ENCODE measurements around the gene UBE2J2. TPM values are rescaled to one million over a fixed set of nuclear protein-coding genes. Genes with fewer than 3 reads are reported as not detected.

UBE2J2 gene
- total and polyA plus RNA-seq, 2 of the 4 experiments (the other 2 are of a cell fraction): 20.6 to 67.5 TPM

DNA sequence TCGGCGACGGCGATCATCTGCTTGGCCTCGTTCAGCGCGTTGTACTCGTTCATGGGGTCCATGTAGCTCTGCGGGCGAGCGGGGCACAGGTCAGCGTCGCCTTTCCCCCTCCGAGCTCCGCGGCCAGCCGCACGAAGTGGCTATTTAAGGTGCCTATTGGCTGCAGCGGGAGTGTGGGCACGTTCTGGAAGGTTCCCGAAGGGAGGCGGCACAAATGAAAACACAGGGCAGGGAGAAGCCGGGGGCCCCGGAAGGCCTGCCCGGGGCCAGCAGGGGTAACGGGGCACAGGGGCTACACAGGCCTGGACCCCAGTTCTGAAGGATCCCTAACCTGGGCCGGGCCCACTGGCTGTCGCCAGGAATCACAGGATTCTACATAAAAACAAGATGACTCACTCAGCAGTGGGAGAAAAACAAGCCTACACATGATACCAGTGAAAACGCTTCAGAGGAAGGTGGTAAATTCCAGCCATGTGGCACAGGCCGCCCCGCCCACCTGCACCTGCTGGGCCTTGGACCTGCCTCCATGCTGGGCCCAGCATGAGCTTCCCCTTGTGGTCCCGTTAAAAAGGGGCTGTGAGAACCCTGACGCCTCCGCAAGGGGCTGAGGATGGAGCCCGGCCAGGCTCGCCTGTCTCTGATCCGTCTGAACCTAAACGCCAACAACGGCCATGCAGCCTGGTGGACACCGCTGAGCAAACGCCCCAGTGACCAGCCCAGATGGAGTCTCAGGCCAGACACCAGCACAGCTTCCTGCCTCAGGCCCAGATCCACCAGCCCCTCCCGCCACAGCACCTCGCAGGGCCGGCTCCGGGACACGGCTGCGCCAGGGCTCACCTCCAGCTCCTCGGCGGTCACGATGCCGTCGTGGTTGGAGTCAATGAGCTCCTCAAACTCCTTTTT, 55.8 kb downstream of the UBE2J2 start:
- no peak overlapping the region for H2BK15ac ChIP-seq (ENCODE audit: low read depth, low read length)
- no peak overlapping the region for H3K14ac ChIP-seq (replicated peaks; ENCODE audit: low read depth, low read length)
- H4K20me1 ChIP-seq (ENCODE audit: insufficient read depth, low read length): peaks cover 16% of the 10 kb centered on the region
- no peak overlapping the region for H3K4me3 ChIP-seq (ENCODE audit: insufficient read depth, low read depth, low read length)
- no peak overlapping the region for H3K4me2 ChIP-seq (ENCODE audit: low read depth, low read length)
- H3K4me1 ChIP-seq (ENCODE audit: control insufficient read depth, insufficient read depth, low read length): no peaks in the 10 kb centered on the region
- H4K8ac ChIP-seq (ENCODE audit: low read depth in 2 of 2, low read length in 2 of 2): no peak overlapping the region
- dilution Hi-C loops (cut with HindIII; ENCODE audit: low sequenced_read_pairs, unreplicated experiment): no loop called here
- H3K9ac ChIP-seq (ENCODE audit: low read depth, low read length): no peak overlapping the region
- H3K4ac ChIP-seq (ENCODE audit: low read depth, low read length): no peak overlapping the region
- intact Hi-C loops (cut with micrococcal nuclease): no loop called here
- H2BK120ac ChIP-seq (ENCODE audit: low read depth, low read length): no peak overlapping the region
- H2AFZ ChIP-seq (replicated peaks; ENCODE audit: low read length, poor library complexity): no peak overlapping the region
- TF ChIP-seq MXI1 (IDR thresholded peaks at IDR 0.05; ENCODE audit: borderline replicate concordance, low read depth, low read length): peak; percentile 56; the same call in 1 of the 2 replicates
- TF ChIP-seq RAD21 (IDR thresholded peaks at IDR 0.05; ENCODE audit: low read length): no peak
- TF ChIP-seq NFE2L2 (IDR thresholded peaks at IDR 0.05; ENCODE audit: low read depth, low read length): no peak
- no peak for TF ChIP-seq CHD1 (IDR thresholded peaks at IDR 0.05; ENCODE audit: low read depth, low read length)
- no peak overlapping the region for H2AK9ac ChIP-seq (replicated peaks; ENCODE audit: low read depth, low read length, poor library complexity)
- H2BK20ac ChIP-seq (ENCODE audit: low read depth, low read length): no peak overlapping the region
- no peak overlapping the region for H2BK5ac ChIP-seq (ENCODE audit: low read depth, low read length, poor library complexity, severe bottlenecking)
- no peak overlapping the region for H3K18ac ChIP-seq (ENCODE audit: low read depth, low read length)
- no peak for DNase-seq
- no peak overlapping the region for H3K23ac ChIP-seq (ENCODE audit: low read depth, low read length)
- ChIA-PET CTCF (no interaction called here), POLR2A (ENCODE audit: unreplicated experiment) (no interaction called here)
- no peak overlapping the region for H3K27ac ChIP-seq (ENCODE audit: insufficient read depth, low read length)
- H3K9me3 ChIP-seq (ENCODE audit: control insufficient read depth, insufficient read depth, low read length): no peaks in the 10 kb centered on the region
- 92% methylated on average over 40 of the region's 52 CpGs; no CpG with 5 or more reads in 1 of the 2 experiments for WGBS, 2 experiments (ENCODE audit: extremely low coverage in 2 of 2, insufficient read length in 1 of 2)
- no peaks in the 10 kb centered on the region for H3K27me3 ChIP-seq (ENCODE audit: control insufficient read depth, insufficient read depth, low read length)
- in situ Hi-C loops (cut with MboI; ENCODE audit: low sequenced_read_pairs): no loop called here
- BruUV-seq (replicated peaks): no TSS peak
- peaks cover 3% of the 10 kb centered on the region for H3K9me1 ChIP-seq (ENCODE audit: insufficient read depth, low read length)
- H4K91ac ChIP-seq (ENCODE audit: insufficient read depth, low read depth, low read length): no peak overlapping the region
- H4K5ac ChIP-seq (ENCODE audit: low read depth, low read length): no peak overlapping the region
- ATAC-seq (ENCODE audit: low read depth): no peak; the same call in 1 of the 2 replicates
- peaks cover 4 to 17% of the 10 kb centered on the region in 2 experiments; a peak in 3 of 4 replicates for H3K79me1 ChIP-seq (ENCODE audit: low read depth in 1 of 2, low read length in 2 of 2)
- H3K36me3 ChIP-seq (ENCODE audit: control insufficient read depth, insufficient read depth, low read length): peaks cover 56% of the 10 kb centered on the region
- no peak overlapping the region for H3K56ac ChIP-seq (ENCODE audit: extremely low read depth, insufficient read depth, low read length)
- no peak overlapping the region for H2AK5ac ChIP-seq (ENCODE audit: low read depth, low read length)

Measured in IMR-90 (cell line).